Mammary epithelial cell (primary cell): ENCODE data around the gene CD99L2.

Experiments used
- EZH2 ChIP-seq: IDR thresholded peaks from 2 replicates; pipeline ENCODE4 v1.6.1; 2012; ENCODE audit warnings: low read length, inconsistent platforms, borderline replicate concordance
- TF ChIP-seq, protein P1 (sequence below), 2 donors: IDR thresholded peaks in 1 of 2; conservative IDR thresholded peaks in 1 of 2; 2 replicates each; pipeline ENCODE4 v1.5.1; 2011 to 2012; ENCODE audit warnings: inconsistent platforms in 2 of 2, low read length in 2 of 2, mild to moderate bottlenecking in 2 of 2, control low read depth in 1 of 2, low read depth in 1 of 2; ENCODE audit not compliant: insufficient read depth in 1 of 2; ENCODE audit errors: extremely low read depth in 1 of 2

DNA sequence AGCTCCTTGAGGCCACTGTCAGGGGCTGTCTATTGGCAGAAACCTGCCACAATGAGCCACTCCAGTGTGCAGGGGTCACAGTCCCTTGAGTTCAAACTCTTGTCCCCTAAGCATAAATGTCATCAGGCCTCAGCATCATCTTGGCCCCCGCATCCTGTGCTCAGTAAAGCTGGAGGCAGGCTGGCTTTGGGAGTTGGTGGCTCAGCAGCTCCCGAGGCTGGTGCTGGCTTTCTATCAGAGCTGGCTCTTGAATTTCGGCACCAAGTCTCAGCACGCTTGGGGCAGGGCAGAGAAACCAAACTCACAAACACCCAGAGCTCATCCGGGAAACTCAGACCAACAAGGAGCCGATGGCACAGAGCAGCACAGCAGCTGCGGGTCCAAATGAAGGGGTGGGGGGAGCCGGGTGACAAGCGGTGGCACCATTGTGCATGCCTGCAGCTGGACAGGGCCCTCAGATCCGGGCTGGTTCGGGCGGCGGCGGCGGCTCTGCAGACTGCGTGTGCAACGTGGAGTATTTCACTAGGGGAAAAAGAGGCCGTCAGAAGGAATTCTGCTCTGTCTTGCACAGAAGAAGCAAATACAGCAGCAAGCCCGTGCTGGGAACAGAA is 129.8 kb downstream of the CD99L2 start:
- TF ChIP-seq, protein P1, sequence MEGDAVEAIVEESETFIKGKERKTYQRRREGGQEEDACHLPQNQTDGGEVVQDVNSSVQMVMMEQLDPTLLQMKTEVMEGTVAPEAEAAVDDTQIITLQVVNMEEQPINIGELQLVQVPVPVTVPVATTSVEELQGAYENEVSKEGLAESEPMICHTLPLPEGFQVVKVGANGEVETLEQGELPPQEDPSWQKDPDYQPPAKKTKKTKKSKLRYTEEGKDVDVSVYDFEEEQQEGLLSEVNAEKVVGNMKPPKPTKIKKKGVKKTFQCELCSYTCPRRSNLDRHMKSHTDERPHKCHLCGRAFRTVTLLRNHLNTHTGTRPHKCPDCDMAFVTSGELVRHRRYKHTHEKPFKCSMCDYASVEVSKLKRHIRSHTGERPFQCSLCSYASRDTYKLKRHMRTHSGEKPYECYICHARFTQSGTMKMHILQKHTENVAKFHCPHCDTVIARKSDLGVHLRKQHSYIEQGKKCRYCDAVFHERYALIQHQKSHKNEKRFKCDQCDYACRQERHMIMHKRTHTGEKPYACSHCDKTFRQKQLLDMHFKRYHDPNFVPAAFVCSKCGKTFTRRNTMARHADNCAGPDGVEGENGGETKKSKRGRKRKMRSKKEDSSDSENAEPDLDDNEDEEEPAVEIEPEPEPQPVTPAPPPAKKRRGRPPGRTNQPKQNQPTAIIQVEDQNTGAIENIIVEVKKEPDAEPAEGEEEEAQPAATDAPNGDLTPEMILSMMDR (conservative IDR thresholded peaks at IDR 0.05 in 1 of 2, IDR thresholded peaks at IDR 0.05 in 1 of 2; ENCODE audit: extremely low read depth in 1 of 2, insufficient read depth in 1 of 2, low read depth in 1 of 2, low read length in 2 of 2): no peak
- TF ChIP-seq EZH2: no peak
